Gastroesophageal sphincter (tissue), 4 donors: ENCODE results near the gene PHACTR1. TPM values are rescaled to one million over a fixed set of nuclear protein-coding genes. Genes with fewer than 3 reads are reported as not detected.

Source experiments
- ATAC-seq: fragments of 150-250 bp; one replicate; pipeline ENCODE4 v1.9.1; 2016; ENCODE audit warnings: mild to moderate bottlenecking, moderate library complexity
- H3K27ac ChIP-seq, 4 donors: fragments of 200-600 bp; sonication (generic) in 3 of 4; 1 replicate in 3 of 4; 2 replicates in 1 of 4; pipeline ENCODE4 v1.5.1; 2016 to 2019
- H3K27me3 ChIP-seq: fragments of 200-600 bp; sonication (generic); one replicate; pipeline ENCODE4 v1.5.1; 2019
- H3K36me3 ChIP-seq, 2 donors: fragments of 200-600 bp; sonication (generic); one replicate each; pipeline ENCODE4 v1.5.1; 2019; ENCODE audit warnings: control low read depth in 1 of 2
- H3K4me1 ChIP-seq, 3 donors: fragments of 200-600 bp; sonication (generic); 1 replicate in 2 of 3; 2 replicates in 1 of 3; pipeline ENCODE4 v1.5.1; 2016 to 2019; ENCODE audit warnings: control low read depth in 2 of 3
- H3K4me3 ChIP-seq, 2 donors: fragments of 200-600 bp; sonication (generic); one replicate each; pipeline ENCODE4 v1.5.1; 2019; ENCODE audit warnings: mild to moderate bottlenecking in 1 of 2, moderate library complexity in 1 of 2
- H3K9me3 ChIP-seq, 3 donors: fragments of 200-600 bp; sonication (generic); one replicate each; pipeline ENCODE4 v1.5.1; 2017 to 2019; ENCODE audit warnings: control low read depth in 2 of 3
- CTCF ChIP-seq, 4 experiments: fragments of 200-600 bp in 2 of 4; fragments of 450-650 bp in 2 of 4; sonication (generic) in 1 of 4; IDR thresholded peaks; one replicate each; pipeline ENCODE4 v1.5.1; 2017 to 2019; ENCODE audit warnings: antibody characterized with exemption in 4 of 4, mild to moderate bottlenecking in 2 of 4, moderate library complexity in 2 of 4
- EP300 ChIP-seq: sonication (generic); formaldehyde crosslinking; IDR thresholded peaks from one replicate; pipeline ENCODE4 v1.6.1; 2017; ENCODE audit warnings: antibody characterized with exemption, mild to moderate bottlenecking
- POLR2A ChIP-seq, 2 donors: fragments of 450-650 bp; IDR thresholded peaks; one replicate each; pipeline ENCODE4 v1.6.1; 2017; ENCODE audit warnings: antibody characterized with exemption in 2 of 2, mild to moderate bottlenecking in 2 of 2, moderate library complexity in 1 of 2
- POLR2AphosphoS5 ChIP-seq: sonication (generic); formaldehyde crosslinking; IDR thresholded peaks from one replicate; pipeline ENCODE4 v1.6.1; 2017; ENCODE audit warnings: antibody characterized with exemption
- WGBS, 2 donors: methylation state at CpG; one replicate each; pipeline ENCODE4 v1.1.5; 2018; ENCODE audit warnings: low coverage in 1 of 2; 5-methylcytosine and 5-hydroxymethylcytosine counted together
- total RNA-seq, 4 donors: library from RNA; depleted of rRNA; stranded (reverse); fragments of >200 nt; gene quantifications; one replicate each; pipeline ENCODE4 v1.1.0, GENCODE V29; 2016

The PHACTR1 gene
- total RNA-seq, 4 donors from 2014 or later: 0.20 to 27.3 (median 2.2) TPM

- TF ChIP-seq POLR2A (IDR thresholded peaks at IDR 0.05) (no peak), POLR2AphosphoS5 (no peak), CTCF (IDR thresholded peaks at IDR 0.05) (no peak), EP300 (no peak)
- 89 to 93% methylated on average over 2 to 5 of the region's 5 CpGs for WGBS, 2 donors
- H3K9me3 ChIP-seq: no peaks in the 10 kb centered on the region
- peaks cover 10% of the 10 kb centered on the region for H3K27me3 ChIP-seq
- H3K4me3 ChIP-seq: no peak overlapping the region
- H3K4me1 ChIP-seq: no peaks in the 10 kb centered on the region
- no peak overlapping the region for H3K27ac ChIP-seq
- no peak for ATAC-seq
- no peaks in the 10 kb centered on the region for H3K36me3 ChIP-seq
Measured at GRCh38 chr6:12916006-12916405, 199.4 kb downstream of the PHACTR1 start.

GRCh38 chr6:12916420-12917136 lies 200.0 kb downstream of the PHACTR1 start:
- no peaks in the 10 kb centered on the region for H3K9me3 ChIP-seq
- 55 to 58% methylated on average over 2 to 3 of the region's 3 CpGs for WGBS, 2 donors
- no peak for ATAC-seq
- no peaks in the 10 kb centered on the region for H3K36me3 ChIP-seq
- TF ChIP-seq POLR2A (IDR thresholded peaks at IDR 0.05): no peak
- H3K4me3 ChIP-seq: no peak overlapping the region
- H3K4me1 ChIP-seq: no peaks in the 10 kb centered on the region
- no peak overlapping the region for H3K27ac ChIP-seq
- H3K27me3 ChIP-seq: peaks cover 10% of the 10 kb centered on the region

- no peaks in the 10 kb centered on the region for H3K9me3 ChIP-seq
- no peak for ATAC-seq
- TF ChIP-seq EP300 (no peak), POLR2A (IDR thresholded peaks at IDR 0.05) (no peak)
Measured at GRCh38 chr6:12921467-12921866, 204.9 kb downstream of the PHACTR1 start.

GRCh38 chr6:12923644-12924235 lies 207.2 kb downstream of the PHACTR1 start:
- Histone ChIP-seq H3K4me1 (no peaks in the 10 kb centered on the region), H3K9me3 (no peaks in the 10 kb centered on the region), H3K4me3 (no peak overlapping the region), H3K27ac (no peak overlapping the region), H3K27me3 (peaks cover 8% of the 10 kb centered on the region), H3K36me3 (no peaks in the 10 kb centered on the region)
- no peak for TF ChIP-seq POLR2A (IDR thresholded peaks at IDR 0.05)
- TF ChIP-seq CTCF (IDR thresholded peaks at IDR 0.05): no peak
- TF ChIP-seq EP300: no peak
- TF ChIP-seq POLR2AphosphoS5: no peak
- 67 to 76% methylated on average over 2 to 3 of the region's 3 CpGs for WGBS, 2 donors
- no peak for ATAC-seq

More at GRCh38 chr6:12921467-12921866, 204.9 kb downstream of the PHACTR1 start:
- Histone ChIP-seq H3K27me3 (peaks cover 7% of the 10 kb centered on the region), H3K36me3 (no peaks in the 10 kb centered on the region), H3K27ac (no peak overlapping the region), H3K4me3 (no peak overlapping the region), H3K4me1 (no peaks in the 10 kb centered on the region)

GRCh38 chr6:12924911-12925310 lies 208.3 kb downstream of the PHACTR1 start:
- Histone ChIP-seq H3K4me1 (no peaks in the 10 kb centered on the region), H3K4me3 (no peak overlapping the region), H3K27me3 (peaks cover 8% of the 10 kb centered on the region), H3K27ac (no peak overlapping the region), H3K9me3 (no peaks in the 10 kb centered on the region), H3K36me3 (no peaks in the 10 kb centered on the region)
- WGBS, 2 donors: 63 to 88% methylated on average over 1 of the region's 1 CpG
- no peak for TF ChIP-seq POLR2AphosphoS5
- no peak for TF ChIP-seq POLR2A (IDR thresholded peaks at IDR 0.05)
- TF ChIP-seq CTCF (IDR thresholded peaks at IDR 0.05): no peak
- TF ChIP-seq EP300: no peak
- no peak for ATAC-seq

- H3K9me3 ChIP-seq: no peaks in the 10 kb centered on the region
- H3K27me3 ChIP-seq: peaks cover 8% of the 10 kb centered on the region
- H3K4me3 ChIP-seq: no peak overlapping the region
- H3K27ac ChIP-seq: no peak overlapping the region
- no peaks in the 10 kb centered on the region for H3K36me3 ChIP-seq
- ATAC-seq: no peak
- H3K4me1 ChIP-seq: no peaks in the 10 kb centered on the region
- TF ChIP-seq CTCF (IDR thresholded peaks at IDR 0.05) (no peak), EP300 (no peak), POLR2A (IDR thresholded peaks at IDR 0.05) (no peak), POLR2AphosphoS5 (no peak)
- WGBS, 2 donors: 69 to 70% methylated on average over 4 of the region's 5 CpGs
Measured at GRCh38 chr6:12927746-12928145, 211.2 kb downstream of the PHACTR1 start.
